Stimulated activated CD4-positive, alpha-beta T cell treated with anti-CD3 and anti-CD28 coated beads, Interleukin-2, amount 100 ng/mL, for 24 hours (primary cell): Measurements from ENCODE around the gene HSD11B1.

Experiments used
- DNase-seq, 2 donors: peaks; one replicate each; pipeline ENCODE4 v3.0.0-alpha.2; 2020

HSD11B1 gene

DNA sequence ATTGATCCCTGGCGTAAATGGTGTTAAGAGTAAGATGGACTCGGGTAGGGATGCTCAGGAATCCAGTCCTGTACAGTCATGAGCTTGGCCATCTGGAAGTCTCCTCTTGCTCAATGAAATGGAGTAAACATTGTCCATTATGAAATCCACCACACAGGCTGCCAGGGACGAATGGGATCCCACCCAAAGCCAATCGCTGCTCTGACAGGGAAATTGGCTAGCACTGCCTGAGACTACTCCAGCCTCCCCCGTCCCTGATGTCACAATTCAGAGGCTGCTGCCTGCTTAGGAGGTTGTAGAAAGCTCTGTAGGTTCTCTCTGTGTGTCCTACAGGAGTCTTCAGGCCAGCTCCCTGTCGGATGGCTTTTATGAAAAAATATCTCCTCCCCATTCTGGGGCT, at the start of gene HSD11B1:
HSD11B1 (plus strand) TSS at position 263 of the 400 bp plus-strand sequence; CDS start at position 360, 97 bp downstream.
- no peak for DNase-seq

DNA sequence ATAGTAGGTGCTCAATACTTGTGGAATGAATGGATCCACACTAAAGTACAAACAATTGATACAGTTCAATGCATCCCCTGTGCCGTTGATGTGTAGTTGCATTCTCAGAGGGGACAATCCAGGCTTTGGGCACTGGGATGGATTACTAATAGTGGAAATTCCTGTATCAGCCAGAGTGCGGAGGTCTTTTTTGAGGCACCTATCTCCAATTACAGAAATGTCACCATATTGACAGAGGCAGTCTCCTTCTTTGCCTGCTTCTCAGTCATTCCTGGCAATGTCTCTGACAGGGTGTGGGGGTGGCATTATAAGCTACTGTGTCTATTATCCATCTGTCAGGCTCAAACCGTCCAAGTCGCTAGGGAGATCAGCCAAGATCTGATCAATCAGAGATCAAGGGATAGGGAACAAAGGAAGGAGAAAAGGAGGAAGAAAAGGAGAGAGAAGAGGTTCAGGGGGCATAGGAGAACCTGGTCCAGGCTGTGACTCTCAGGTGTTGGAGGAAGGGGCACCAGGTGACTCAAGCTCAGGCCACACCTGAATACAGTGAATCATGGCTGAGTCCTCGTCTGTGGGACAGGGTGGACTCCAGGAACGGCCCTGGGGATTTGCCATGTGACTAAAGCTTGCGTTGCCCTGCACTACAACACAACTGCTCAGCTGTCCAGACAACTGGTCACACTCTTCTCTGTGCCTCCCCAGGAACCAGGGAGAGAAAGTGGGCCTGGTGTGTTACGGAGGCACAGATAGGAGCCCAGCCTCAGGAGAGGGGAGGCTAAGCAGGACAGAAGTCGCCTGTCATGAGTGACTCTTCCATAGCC, 49.0 kb upstream of the HSD11B1 start:
- DNase-seq, result no peak

DNA sequence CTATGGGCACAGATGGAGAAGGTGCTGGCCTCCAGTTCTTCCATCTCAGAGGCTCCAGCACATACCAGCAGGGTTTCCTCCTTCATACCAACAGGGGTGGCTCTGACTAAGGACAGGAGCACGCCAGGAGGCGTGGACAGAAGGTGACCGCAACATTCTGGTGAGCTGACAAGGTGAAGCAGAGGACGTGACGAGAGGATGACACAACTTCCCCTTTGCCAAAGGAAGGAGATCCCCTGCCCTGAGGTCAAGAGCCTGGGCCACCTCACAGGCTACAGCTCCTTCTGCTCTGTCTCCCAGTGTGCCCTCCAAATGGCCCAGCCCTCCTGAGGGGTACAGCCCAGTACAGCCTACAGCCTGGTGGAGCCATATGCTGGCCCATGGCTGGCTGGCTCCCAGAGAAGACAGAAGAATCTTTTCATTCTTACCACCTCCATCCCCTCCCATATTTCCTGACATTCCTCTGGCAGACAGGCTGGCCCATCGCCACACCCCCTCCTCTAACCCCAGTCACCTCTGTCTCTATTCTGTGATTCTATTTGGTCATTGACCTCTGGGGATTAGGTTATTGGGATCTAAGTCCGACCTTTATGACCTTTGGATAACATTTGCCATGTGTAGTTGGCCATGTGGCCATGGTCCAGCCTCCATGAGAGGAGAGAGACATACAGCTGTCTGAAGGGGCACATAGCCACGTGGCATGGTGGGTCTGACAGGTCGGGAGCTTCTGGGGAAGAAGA, 47.3 kb upstream of the HSD11B1 start:
- DNase-seq, result no peak

DNA sequence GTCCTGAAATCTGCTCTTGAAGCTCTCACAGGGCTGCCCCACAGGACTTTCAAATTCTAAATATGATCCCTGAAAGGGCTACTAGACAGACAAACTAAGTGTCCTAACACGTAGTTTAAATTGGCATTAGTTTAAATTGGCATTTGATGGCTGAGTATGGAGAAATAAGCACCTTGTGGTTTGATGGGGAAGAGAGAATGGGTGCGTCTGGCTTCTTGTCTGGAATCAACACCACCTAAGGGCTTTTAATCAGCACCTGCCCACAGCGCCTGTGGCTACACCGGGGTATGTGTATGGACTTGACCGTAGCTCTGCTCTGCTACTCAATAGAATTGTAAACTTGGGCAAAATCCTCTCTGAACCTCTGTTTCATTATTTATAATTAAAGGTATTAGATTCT, 46.7 kb upstream of the HSD11B1 start:
- no peak for DNase-seq

DNA sequence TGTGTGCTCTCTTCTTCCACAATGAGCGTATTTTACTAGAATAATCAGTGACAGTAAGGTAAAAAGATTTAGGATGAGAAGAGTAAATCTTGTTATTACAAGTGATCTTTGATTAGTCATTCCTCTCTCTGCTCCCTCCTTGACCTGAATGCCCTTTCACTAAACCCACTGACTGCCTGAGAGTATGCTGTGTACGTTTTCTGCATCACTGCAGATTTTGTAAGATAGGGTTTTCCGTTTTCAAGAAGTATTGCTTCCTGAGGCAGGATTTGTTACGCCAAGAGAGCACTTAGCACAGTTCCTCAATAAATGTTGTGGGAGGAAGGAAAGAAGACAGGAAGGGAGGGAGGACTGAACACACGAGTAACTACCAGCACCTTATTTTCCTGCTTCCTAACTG, 44.7 kb upstream of the HSD11B1 start:
- DNase-seq, result no peak

DNA sequence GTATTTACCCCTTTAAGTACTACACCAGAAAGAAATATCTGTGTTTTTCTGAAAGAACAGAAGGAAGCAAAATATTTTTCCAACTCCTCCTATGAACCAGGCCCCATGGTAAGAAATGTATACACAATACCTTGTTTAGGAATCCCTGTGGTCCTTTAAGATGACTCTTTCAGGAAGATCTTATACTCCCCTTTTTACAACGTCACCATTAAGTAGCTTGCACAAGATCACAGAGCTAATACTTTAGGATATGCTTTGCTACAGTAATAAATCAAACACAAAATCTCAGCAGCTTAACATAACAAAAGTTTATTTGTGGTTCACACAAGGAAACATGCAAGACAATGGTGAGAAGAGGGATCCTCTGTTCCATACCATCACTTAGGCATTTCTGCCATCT, 43.6 kb upstream of the HSD11B1 start:
- DNase-seq, result no peak

DNA sequence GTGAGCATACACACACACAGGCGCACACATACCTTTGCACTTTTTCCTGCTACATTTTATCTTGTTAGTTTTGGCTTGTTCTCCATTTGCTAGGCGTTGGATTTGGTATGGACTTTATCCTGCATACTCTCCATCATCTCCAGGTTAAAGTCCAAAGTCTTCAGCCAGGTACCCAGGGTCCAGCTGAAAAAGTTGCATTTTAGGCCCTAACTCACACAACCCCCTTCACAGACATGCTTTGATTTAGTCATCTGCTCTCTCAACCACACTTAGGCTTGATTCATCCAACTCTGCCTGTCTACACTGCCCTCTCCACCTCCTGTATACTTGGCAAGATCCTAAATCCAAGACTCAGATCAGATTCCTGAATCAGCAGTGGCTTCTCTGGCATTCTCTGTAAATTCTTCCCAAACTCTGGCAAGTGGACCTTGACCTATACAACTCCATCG, 41.7 kb upstream of the HSD11B1 start:
- no peak for DNase-seq

DNA sequence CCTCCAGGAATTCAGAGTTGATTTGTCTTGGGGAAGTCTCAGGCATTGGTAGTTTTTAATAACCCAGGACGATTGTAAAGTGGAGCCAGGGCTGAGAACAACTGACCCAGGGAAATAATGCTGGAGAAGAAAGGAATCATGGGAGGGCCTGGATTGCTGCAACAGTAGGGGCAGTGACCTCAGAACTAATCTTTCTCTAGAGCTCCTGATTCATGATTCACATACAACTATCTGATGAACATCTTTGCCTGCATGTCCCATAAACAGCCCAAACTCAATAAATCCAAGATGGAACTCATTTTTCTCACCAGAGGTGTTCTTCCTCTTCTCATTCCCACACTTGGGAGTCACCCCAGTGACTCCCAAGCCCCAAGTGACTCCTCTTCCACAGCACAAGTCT, 37.5 kb upstream of the HSD11B1 start:
- DNase-seq, result no peak

DNA sequence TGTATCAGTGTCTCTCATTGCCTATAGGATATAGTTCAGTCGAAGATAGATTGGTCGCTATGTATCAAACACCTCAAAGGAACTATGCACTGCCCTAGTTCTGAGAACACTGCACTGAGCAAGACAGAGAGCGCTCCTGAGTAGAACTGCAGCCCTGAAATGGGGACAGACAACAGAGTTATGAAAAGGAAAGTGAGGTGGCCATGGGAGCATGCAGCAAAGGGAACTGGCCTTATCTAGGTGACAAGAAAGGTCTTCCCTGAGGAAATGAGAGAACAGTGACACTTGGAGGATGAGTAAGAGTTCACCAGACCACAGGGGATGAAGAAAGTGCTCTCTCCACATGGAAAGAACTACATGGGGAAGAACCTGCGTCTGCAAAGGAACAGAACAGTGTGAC, 36.9 kb upstream of the HSD11B1 start:
- no peak for DNase-seq

DNA sequence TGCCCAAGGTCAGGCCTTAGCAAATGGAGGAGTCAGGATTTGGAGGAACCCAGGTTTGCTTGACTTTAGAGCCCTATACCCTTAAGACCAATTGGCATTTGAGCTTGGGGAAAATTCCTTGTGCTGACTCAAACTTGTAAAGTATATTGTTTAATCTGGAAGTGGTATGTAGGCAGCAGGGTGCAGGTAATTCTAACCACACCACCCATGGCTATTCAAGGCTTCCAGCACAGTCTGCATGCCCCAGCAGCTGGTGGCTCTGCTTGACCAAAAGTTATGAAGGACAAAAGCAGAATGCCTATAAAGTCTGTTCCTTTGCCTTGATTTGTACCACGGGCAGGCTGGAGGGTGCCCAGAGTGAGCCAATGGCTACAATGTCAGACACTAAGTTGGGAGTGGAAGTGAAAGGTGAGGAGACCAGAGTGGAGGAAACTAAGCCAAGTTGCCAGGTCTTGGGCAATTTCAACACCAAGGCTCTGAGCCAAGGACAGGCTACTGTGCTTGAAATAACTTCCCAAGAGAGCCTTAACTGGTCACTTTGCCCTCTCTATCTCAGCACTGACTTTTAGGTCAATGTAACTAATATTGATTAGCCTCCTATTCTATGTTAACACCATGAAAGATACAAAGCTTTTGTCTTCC, 34.1 kb upstream of the HSD11B1 start:
- no peak for DNase-seq

DNA sequence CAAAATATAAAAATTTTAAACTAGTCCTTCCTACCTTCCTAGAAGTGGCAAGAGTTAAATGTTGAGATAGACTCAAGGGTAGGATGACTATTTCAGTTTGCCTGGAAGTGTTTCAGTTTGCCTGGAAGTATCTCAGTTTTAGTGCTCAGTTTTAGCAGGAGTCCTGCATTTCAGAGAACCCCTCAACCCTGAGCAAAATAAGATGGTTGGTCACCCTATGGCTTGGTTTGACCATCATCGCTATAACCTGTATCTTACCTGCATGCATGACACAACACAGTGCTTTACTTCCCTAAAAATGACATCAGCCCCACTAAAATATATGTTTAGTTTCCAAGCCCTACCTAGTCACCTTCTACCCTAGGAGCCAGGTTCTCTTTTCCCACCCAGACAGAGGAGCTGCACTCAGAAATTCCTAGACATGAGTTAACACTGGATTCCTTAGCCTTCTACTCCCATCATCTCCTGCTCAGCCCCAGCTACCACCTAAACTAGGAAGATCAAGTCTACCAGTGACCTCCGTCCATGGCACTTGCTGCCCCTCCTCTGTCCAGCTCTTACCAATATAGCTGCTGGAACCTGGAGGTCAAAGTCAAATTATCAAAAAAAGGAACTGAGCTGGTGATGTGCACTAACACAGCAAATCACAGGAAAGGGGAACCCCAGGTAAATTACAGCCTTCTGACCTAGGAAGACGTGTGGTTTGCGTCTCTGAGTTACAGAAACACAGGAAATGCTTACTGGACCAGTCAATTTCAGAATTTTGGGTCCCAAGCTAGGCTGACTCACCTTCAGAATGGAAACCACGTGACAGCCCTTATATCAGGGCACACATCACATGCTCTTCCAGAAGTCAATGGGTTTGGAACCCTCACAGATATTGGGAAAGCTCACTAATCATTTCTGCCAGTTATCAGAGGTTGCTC, 31.7 kb upstream of the HSD11B1 start:
- DNase-seq, result no peak

DNA sequence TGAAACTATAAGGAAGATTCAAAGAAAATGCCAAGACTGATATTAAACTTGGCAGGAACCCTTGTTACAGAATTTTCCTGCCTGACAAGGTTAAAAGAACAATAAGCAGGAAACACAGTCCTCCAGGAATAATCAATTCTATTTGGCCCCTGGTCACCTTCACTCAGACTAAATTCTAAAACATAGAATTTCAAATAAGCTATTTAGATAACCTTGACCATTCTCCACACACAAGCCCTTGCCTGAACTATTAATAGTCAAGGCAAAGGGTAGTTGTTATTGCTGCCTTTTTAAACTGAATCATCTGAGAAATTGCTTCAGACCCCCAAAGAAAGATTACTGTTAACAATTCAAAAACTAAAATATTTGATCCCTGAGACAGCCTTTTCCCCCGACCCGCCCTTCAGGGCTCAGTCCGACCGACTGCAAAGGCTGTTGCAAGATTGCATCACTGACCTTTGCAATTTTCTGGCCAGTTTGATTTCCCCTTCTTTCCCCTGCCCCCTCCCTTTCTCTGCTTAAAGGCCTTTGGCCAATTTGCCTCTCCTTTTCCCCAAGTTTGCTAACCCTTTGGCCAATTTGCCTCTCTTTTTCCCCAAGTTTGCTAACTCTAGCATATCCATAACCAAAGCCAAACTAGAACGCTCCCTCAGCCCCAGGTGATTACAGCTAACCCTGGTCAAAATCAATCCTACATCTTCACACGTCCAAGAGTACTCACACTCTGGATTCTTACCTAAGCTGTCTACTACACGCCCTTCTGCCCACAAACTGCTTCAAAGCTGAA, 30.8 kb upstream of the HSD11B1 start:
- DNase-seq, result no peak

DNA sequence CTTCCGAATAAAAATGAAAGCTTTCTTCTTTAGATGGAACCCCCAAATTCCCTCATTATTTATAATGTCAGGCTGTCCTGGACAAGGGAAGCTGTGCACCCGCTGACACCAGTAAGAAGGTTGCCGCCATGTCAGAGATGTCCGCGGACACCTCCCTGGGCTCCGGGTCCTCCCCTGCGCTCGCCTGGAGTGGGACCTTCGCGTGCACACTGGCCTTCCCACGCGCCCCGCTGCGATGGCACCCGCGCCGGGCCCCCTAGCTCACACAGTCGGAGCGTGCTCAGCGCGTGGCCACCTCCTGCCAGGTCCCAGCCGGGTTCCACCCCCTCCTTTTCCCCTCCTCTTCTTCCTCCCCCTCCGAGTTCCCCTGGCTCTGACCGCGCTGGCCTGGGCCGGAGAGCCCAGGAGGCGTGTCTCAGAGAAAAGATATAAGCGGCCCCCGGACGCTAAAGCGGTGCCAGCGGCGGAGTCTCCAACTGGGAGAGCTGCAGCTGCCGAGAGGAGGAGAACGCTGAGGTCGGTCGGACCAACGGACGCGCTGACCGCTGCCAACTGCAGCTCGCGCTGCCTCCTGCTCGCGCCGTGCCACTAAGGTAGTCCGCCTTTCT, 29.6 kb upstream of the HSD11B1 start, which contains the start of gene G0S2:
G0S2 (plus strand) TSS at position 456 of the 608 bp plus-strand sequence. CDS start 273 bp downstream, outside the sequence.
- DNase-seq, result peak; percentile 42 to 51

DNA sequence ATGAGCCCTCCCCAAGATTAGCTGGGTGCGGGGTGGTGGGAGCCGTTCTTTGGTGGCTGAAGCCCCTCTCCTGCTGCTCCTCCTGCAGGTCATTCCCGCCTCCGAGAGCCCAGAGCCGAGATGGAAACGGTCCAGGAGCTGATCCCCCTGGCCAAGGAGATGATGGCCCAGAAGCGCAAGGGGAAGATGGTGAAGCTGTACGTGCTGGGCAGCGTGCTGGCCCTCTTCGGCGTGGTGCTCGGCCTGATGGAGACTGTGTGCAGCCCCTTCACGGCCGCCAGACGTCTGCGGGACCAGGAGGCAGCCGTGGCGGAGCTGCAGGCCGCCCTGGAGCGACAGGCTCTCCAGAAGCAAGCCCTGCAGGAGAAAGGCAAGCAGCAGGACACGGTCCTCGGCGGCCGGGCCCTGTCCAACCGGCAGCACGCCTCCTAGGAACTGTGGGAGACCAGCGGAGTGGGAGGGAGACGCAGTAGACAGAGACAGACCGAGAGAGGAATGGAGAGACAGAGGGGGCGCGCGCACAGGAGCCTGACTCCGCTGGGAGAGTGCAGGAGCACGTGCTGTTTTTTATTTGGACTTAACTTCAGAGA, 29.0 kb upstream of the HSD11B1 start:
- DNase-seq, result peak in 1 of 2 donors; percentile 21

DNA sequence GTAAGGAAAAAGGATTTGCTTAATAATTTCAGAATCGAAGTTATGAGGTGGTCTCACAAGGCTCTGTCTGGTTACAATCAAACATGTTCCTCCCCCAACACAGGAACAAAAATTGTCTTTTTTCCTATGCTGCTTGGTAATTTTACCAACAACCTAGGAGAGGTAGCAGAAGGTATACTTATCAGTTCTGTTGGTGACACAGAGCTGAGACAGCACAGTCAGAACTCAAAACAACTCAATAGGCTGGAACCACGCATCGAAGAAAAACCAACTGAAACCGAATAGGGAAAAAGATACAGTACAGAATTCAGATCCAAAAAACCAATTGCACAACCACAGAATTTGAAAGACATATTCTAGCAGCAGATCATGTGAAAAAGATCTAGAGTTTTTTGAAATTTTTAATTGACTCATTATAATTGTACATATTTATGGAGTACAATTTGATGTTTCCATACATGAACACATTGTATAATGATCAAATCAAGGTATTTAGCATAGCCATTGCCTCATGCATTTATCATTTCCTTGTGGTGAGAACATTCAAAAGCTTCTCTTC, 25.6 kb upstream of the HSD11B1 start:
- DNase-seq, result no peak

DNA sequence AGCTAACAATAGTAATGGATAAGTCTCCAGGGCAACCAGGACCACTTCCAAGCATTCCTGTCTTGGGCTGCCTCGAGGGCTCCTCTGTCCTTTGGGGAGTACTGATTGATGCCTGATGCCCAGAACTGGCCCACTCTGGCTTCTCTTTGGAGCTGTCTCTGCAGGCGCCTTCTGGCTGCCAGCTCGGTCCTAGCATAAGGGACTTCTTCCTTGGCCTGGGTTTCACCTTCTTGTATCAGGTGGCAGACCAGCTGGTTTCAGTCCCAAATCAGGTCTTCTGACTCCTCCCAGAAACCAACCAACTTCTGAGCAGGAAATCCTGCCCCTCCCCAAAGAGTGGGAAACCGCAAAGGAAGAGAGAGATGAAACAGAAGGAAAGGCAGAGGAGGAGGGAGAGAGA, 18.8 kb upstream of the HSD11B1 start:
- DNase-seq, result peak in 1 of 2 donors; percentile 24

DNA sequence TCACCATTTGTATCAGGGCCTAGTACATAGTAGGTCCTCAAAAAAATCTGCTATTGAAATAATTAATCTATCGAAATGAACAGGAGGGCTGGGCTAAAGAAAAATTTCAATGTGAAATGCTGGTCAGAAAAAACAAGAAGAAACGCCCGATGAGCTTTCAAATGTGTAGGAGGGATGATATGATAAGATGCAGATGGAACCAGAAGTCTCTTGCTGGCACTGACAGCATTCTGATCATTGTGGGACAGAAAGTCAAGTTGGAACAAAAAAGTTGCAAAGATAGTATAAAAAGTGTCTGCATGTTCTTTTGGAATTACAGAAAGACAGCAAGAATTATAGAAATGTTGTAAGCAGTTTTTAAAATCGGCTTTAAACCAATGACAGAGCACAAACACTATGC, 18.3 kb upstream of the HSD11B1 start:
- DNase-seq, result no peak

DNA sequence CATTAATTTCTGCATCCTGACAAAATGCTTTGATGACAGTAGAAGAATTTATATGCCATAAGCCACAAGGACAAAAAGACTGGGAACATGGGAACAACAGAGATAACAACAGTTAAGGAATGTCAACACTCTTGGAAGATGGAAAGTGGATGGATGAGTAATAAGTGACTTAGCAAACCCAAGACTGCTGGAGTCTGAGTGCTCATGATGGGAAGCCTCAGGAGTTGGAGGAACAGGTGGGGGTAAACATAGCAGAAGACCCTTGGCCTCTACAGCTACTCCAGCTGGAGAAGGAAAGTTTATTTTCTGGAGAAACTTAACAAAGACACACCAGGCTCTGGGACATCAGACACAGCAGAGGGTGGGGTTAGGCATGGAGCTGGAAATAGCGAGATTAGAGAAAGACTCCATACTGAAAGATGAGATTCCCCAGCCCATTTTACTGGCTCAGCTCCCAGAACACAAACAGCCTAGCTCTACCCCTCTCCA, 15.9 kb upstream of the HSD11B1 start:
- no peak for DNase-seq

DNA sequence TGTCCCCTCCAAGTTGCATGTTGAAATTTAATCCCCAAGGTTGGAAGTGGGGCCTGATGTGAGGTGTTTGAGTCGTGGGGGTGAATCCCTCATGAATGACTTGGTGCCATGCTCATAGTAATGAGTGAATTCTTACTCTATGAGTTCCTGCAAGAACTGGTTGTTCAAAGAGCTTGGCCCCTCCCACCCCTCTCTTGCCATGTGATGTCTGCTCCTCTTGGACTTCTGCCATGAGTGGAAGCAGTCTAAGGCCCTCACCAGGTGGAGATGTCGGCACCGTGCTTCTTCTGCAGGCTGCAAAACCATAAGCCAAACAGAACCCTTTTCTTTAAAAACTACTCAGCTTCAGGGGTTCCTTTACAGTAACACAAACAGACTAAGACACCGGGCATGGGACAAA, 15.2 kb upstream of the HSD11B1 start:
- DNase-seq, result no peak

DNA sequence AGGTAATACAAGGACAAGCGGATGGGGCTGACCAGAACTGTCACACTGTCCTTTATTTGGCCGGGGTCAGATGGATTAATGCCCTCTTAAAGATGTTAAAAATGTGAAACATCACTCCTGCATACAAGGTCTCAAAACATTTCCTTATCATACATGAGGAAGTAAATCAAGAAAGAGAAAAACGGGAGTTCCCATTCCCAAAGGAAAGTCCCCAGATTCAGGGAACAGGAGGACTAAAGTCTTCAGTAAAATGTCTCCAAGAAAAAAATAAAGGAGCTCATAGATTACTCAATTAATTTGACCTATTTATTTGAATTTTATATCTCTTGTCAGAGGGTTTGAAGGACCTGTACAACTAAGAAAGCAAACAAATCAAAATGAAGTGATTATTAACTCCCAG, 13.4 kb upstream of the HSD11B1 start:
- no peak for DNase-seq
